IMR-90 (cell line): ENCODE measurements around the gene MBD3L4. TPM values are rescaled to one million over a fixed set of nuclear protein-coding genes. Genes with fewer than 3 reads are reported as not detected.

Source experiments
- ATAC-seq: fragments of 200-7000 bp; cut with Tn5 transposase; 2 replicates; pipeline ENCODE4 v1.9.1; 2020; ENCODE audit warnings: low read depth, mild to moderate bottlenecking, moderate library complexity
- BruUV-seq: library from RNA; stranded (reverse); fragments of 400-500 nt; replicated peaks from 2 replicates; lab custom pipeline; 2021; lab: Mats Ljungman, UMichigan
- CTCF ChIA-PET: fragments of 300-600 bp; formaldehyde crosslinking; extraction: SDS; loops from one replicate; lab custom pipeline; 2021; ENCODE audit warnings: antibody characterized with exemption; lab: Yijun Ruan, JAX
- POLR2A ChIA-PET: fragments of 300-600 bp; sonication (Branson Sonifier 250); formaldehyde crosslinking; loops from one replicate; lab custom pipeline; 2022; ENCODE audit warnings: antibody characterized with exemption; ENCODE audit not compliant: unreplicated experiment; lab: Charles Lee
- DNase-seq: peaks from one replicate; pipeline ENCODE4 v3.0.0; 2013
- H2AFZ ChIP-seq: replicated peaks from 2 replicates; pipeline ENCODE3; 2013; ENCODE audit warnings: low read length, mild to moderate bottlenecking; ENCODE audit not compliant: poor library complexity
- H2AK5ac ChIP-seq: 2 replicates; pipeline ENCODE4 v1.6.1; 2013; ENCODE audit warnings: low read depth, low read length, inconsistent platforms
- H2AK9ac ChIP-seq: replicated peaks from 2 replicates; pipeline ENCODE3; 2013; ENCODE audit warnings: mild to moderate bottlenecking, low read depth, low read length, moderate library complexity; ENCODE audit not compliant: poor library complexity
- H2BK120ac ChIP-seq: 2 replicates; pipeline ENCODE4 v1.6.1; 2013; ENCODE audit warnings: low read depth, low read length, inconsistent platforms
- H2BK15ac ChIP-seq: 3 replicates; pipeline ENCODE4 v1.6.1; 2013; ENCODE audit warnings: low read depth, low read length, inconsistent platforms
- H2BK20ac ChIP-seq: 2 replicates; pipeline ENCODE4 v1.6.1; 2013; ENCODE audit warnings: low read depth, mild to moderate bottlenecking, inconsistent platforms, low read length, moderate library complexity
- H2BK5ac ChIP-seq: 2 replicates; pipeline ENCODE4 v1.6.1; 2013; ENCODE audit warnings: mild to moderate bottlenecking, low read depth, low read length, inconsistent platforms; ENCODE audit not compliant: poor library complexity, severe bottlenecking
- H3K14ac ChIP-seq: replicated peaks from 2 replicates; pipeline ENCODE4 v1.6.1; 2013; ENCODE audit warnings: low read depth, low read length, inconsistent platforms
- H3K18ac ChIP-seq: 2 replicates; pipeline ENCODE4 v1.6.1; 2013; ENCODE audit warnings: low read depth, low read length, control low read depth
- H3K23ac ChIP-seq: 2 replicates; pipeline ENCODE4 v1.6.1; 2013; ENCODE audit warnings: low read depth, low read length, inconsistent platforms
- H3K27ac ChIP-seq: 2 replicates; pipeline ENCODE4 v1.5.1; 2013; ENCODE audit warnings: mild to moderate bottlenecking, control low read depth, low read length; ENCODE audit not compliant: insufficient read depth
- H3K27me3 ChIP-seq: 2 replicates; pipeline ENCODE4 v1.6.1; 2013; ENCODE audit warnings: low read length; ENCODE audit not compliant: control insufficient read depth, insufficient read depth
- H3K36me3 ChIP-seq: 2 replicates; pipeline ENCODE4 v1.6.1; 2013; ENCODE audit warnings: low read length, mixed read lengths; ENCODE audit not compliant: control insufficient read depth, insufficient read depth
- H3K4ac ChIP-seq: 2 replicates; pipeline ENCODE4 v1.6.1; 2013; ENCODE audit warnings: low read depth, low read length, inconsistent platforms
- H3K4me1 ChIP-seq: 2 replicates; pipeline ENCODE4 v1.6.1; 2013; ENCODE audit warnings: low read length, mixed read lengths; ENCODE audit not compliant: control insufficient read depth, insufficient read depth
- H3K4me2 ChIP-seq: 2 replicates; pipeline ENCODE4 v1.6.1; 2013; ENCODE audit warnings: low read depth, mild to moderate bottlenecking, control low read depth, low read length, moderate library complexity
- H3K4me3 ChIP-seq: 2 replicates; pipeline ENCODE4 v1.5.1; 2013; ENCODE audit warnings: low read depth, mild to moderate bottlenecking, control low read depth, low read length, moderate library complexity; ENCODE audit not compliant: insufficient read depth
- H3K56ac ChIP-seq: 2 replicates; pipeline ENCODE4 v1.6.1; 2013; ENCODE audit warnings: low read length, inconsistent platforms; ENCODE audit not compliant: insufficient read depth; ENCODE audit errors: extremely low read depth
- H3K79me1 ChIP-seq, 2 experiments: 2 replicates each; pipeline ENCODE4 v1.6.1; 2013; ENCODE audit warnings: low read length in 2 of 2, inconsistent platforms in 1 of 2, low read depth in 1 of 2
- H3K9ac ChIP-seq: 2 replicates; pipeline ENCODE4 v1.6.1; 2013; ENCODE audit warnings: low read depth, low read length, control low read depth
- H3K9me1 ChIP-seq: 2 replicates; pipeline ENCODE4 v1.6.1; 2013; ENCODE audit warnings: low read length, inconsistent platforms; ENCODE audit not compliant: insufficient read depth
- H3K9me3 ChIP-seq: 2 replicates; pipeline ENCODE4 v1.6.1; 2013; ENCODE audit warnings: low read length; ENCODE audit not compliant: control insufficient read depth, insufficient read depth
- H4K20me1 ChIP-seq: 2 replicates; pipeline ENCODE4 v1.6.1; 2013; ENCODE audit warnings: low read length, inconsistent platforms; ENCODE audit not compliant: insufficient read depth
- H4K5ac ChIP-seq: 2 replicates; pipeline ENCODE4 v1.6.1; 2013; ENCODE audit warnings: mild to moderate bottlenecking, low read depth, low read length, control low read depth
- H4K8ac ChIP-seq, 2 experiments: 2 replicates each; pipeline ENCODE4 v1.6.1; 2013; ENCODE audit warnings: low read depth in 2 of 2, low read length in 2 of 2, control low read depth in 1 of 2, inconsistent platforms in 1 of 2
- H4K91ac ChIP-seq: 2 replicates; pipeline ENCODE4 v1.6.1; 2013; ENCODE audit warnings: low read depth, low read length, inconsistent platforms; ENCODE audit not compliant: insufficient read depth
- BHLHE40 ChIP-seq: fragments of 150-350 bp; IDR thresholded peaks from 2 replicates; pipeline ENCODE4 v1.6.1; 2016; ENCODE audit warnings: mild to moderate bottlenecking, low read depth, low read length
- CEBPB ChIP-seq: IDR thresholded peaks from 2 replicates; pipeline ENCODE4 v1.6.1; 2012; ENCODE audit warnings: low read depth, low read length, improper control_type of control experiment
- CHD1 ChIP-seq: IDR thresholded peaks from 2 replicates; pipeline ENCODE4 v1.6.1; 2012; ENCODE audit warnings: low read depth, low read length, improper control_type of control experiment
- FOS ChIP-seq: fragments of 150-350 bp; IDR thresholded peaks from 2 replicates; pipeline ENCODE4 v1.6.1; 2016; ENCODE audit warnings: low read depth, low read length
- MAFK ChIP-seq: IDR thresholded peaks from 2 replicates; pipeline ENCODE4 v1.6.1; 2012; ENCODE audit warnings: low read depth, low read length, improper control_type of control experiment
- MAZ ChIP-seq: IDR thresholded peaks from 2 replicates; pipeline ENCODE4 v1.6.1; 2012; ENCODE audit warnings: low read depth, mild to moderate bottlenecking, low read length, improper control_type of control experiment, moderate library complexity, borderline replicate concordance
- MXI1 ChIP-seq: IDR thresholded peaks from 2 replicates; pipeline ENCODE4 v1.6.1; 2012; ENCODE audit warnings: low read depth, mild to moderate bottlenecking, low read length, moderate library complexity, borderline replicate concordance
- NFE2L2 ChIP-seq: fragments of 150-350 bp; IDR thresholded peaks from 2 replicates; pipeline ENCODE4 v1.6.1; 2016; ENCODE audit warnings: low read depth, mild to moderate bottlenecking, low read length
- POLR2A ChIP-seq: IDR thresholded peaks from 2 replicates; pipeline ENCODE4 v1.6.1; 2012; ENCODE audit warnings: mild to moderate bottlenecking, low read depth, low read length
- RAD21 ChIP-seq: IDR thresholded peaks from 2 replicates; pipeline ENCODE4 v1.6.1; 2012; ENCODE audit warnings: low read length, improper control_type of control experiment
- RCOR1 ChIP-seq: IDR thresholded peaks from 2 replicates; pipeline ENCODE4 v1.6.1; 2012; ENCODE audit warnings: mild to moderate bottlenecking, low read length, improper control_type of control experiment; ENCODE audit not compliant: insufficient replicate concordance
- RFX5 ChIP-seq: IDR thresholded peaks from 2 replicates; pipeline ENCODE4 v1.8.0; 2012; ENCODE audit warnings: low read depth, mild to moderate bottlenecking, low read length, moderate library complexity
- SMC3 ChIP-seq: fragments of 150-350 bp; IDR thresholded peaks from 2 replicates; pipeline ENCODE4 v1.6.1; 2016; ENCODE audit warnings: low read depth, mild to moderate bottlenecking, antibody characterized with exemption, low read length, moderate library complexity
- WGBS, 2 experiments: methylation state at CpG; one replicate each; pipeline versions ENCODE4 v1.1.5 to v1.1.7; 2013; ENCODE audit warnings: missing lambda C conversion rate in 2 of 2; ENCODE audit not compliant: insufficient read length in 1 of 2; ENCODE audit errors: extremely low coverage in 2 of 2; 5-methylcytosine and 5-hydroxymethylcytosine counted together
- dilution Hi-C: fragments of 300-500 bp; cut with HindIII; formaldehyde crosslinking; loops from one replicate; pipeline ENCODE4 v1.14.3; 2018; ENCODE audit warnings: low sequenced_read_pairs; ENCODE audit not compliant: unreplicated experiment
- in situ Hi-C: fragments of 300-500 bp; cut with MboI; formaldehyde crosslinking; loops from 3 replicates; pipeline ENCODE4 v1.14.3; 2019; ENCODE audit warnings: low sequenced_read_pairs, inconsistent platforms, mixed read lengths
- intact Hi-C: fragments of 100-400 bp; cut with micrococcal nuclease; formaldehyde crosslinking; loops from 2 replicates; pipeline ENCODE4 v1.10.0; 2022
- polyA plus RNA-seq, 3 experiments: library from polyadenylated mRNA; depleted of rRNA; stranded (reverse); fragments of >200 nt; gene quantifications; 2 replicates each; pipeline ENCODE4 v1.2.3, GENCODE V29; 2012; ENCODE audit warnings: low replicate concordance in 1 of 3
- total RNA-seq: library from RNA; depleted of rRNA; stranded (reverse); fragments of >200 nt; gene quantifications from 2 replicates; pipeline ENCODE4 v1.2.3, GENCODE V29; 2012
- TF ChIP-seq, protein P1 (sequence below): fragments of 150-350 bp; IDR thresholded peaks from 2 replicates; pipeline ENCODE4 v1.6.1; 2017; ENCODE audit warnings: mild to moderate bottlenecking, antibody characterized with exemption, low read length, low read depth
- TF ChIP-seq, protein P2 (sequence below): conservative IDR thresholded peaks from 2 replicates; pipeline ENCODE4 v1.5.1; 2012; ENCODE audit warnings: mild to moderate bottlenecking, low read depth, low read length, improper control_type of control experiment
- TF ChIP-seq, protein P3 (sequence below): fragments of 150-350 bp; IDR thresholded peaks from 2 replicates; pipeline ENCODE4 v1.6.1; 2016; ENCODE audit warnings: low read depth, mild to moderate bottlenecking, low read length, moderate library complexity, borderline replicate concordance

Gene MBD3L4
- total and polyA plus RNA-seq, 2 of the 4 experiments (the other 2 are of a cell fraction), result not detected

DNA sequence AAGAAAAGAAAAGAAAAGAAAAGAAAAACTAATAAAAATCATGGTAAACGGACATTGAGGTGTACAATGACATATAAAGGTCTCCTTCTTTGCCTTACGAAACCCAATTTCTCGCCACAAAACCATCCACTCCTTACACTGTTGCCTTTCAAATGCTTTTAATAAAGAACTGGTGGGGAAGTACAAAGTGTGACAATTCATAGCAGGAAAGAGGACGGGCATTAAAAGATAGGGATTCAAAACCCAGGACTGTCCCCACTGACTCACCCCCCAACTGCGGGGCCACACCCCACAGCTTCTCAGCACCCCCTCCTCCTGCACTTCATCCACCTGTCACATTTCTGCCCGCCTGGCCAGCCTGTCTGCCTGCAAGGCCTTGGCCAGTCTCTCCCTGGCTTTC, 21.2 kb downstream of the MBD3L4 start:
- Histone ChIP-seq H3K4me1 (no peaks in the 10 kb centered on the region), H2BK15ac (no peak overlapping the region), H3K9ac (no peak overlapping the region), H3K18ac (no peak overlapping the region), H4K8ac (no peak overlapping the region), H3K4ac (no peak overlapping the region), H3K4me2 (no peak overlapping the region), H4K20me1 (no peaks in the 10 kb centered on the region), H3K27me3 (no peaks in the 10 kb centered on the region), H2AK9ac (no peak overlapping the region), H3K56ac (no peak overlapping the region), H3K4me3 (no peak overlapping the region), H3K79me1 (no peaks in the 10 kb centered on the region), H3K9me1 (no peaks in the 10 kb centered on the region), H3K14ac (no peak overlapping the region), H3K23ac (no peak overlapping the region), H2BK20ac (no peak overlapping the region), H3K36me3 (no peaks in the 10 kb centered on the region), H2AK5ac (no peak overlapping the region), H3K9me3 (peaks cover 8% of the 10 kb centered on the region; the same call in 1 of the 2 replicates), H4K91ac (no peak overlapping the region), H4K5ac (no peak overlapping the region), H2AFZ (no peak overlapping the region), H3K27ac (no peak overlapping the region), H2BK120ac (no peak overlapping the region), H2BK5ac (no peak overlapping the region)
- ATAC-seq (no peak), DNase-seq (no peak)
- TF ChIP-seq, protein P1, sequence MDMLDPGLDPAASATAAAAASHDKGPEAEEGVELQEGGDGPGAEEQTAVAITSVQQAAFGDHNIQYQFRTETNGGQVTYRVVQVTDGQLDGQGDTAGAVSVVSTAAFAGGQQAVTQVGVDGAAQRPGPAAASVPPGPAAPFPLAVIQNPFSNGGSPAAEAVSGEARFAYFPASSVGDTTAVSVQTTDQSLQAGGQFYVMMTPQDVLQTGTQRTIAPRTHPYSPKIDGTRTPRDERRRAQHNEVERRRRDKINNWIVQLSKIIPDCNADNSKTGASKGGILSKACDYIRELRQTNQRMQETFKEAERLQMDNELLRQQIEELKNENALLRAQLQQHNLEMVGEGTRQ, result no peak
- TF ChIP-seq CHD1 (no peak), MAFK (no peak), POLR2A (no peak), MAZ (no peak), RCOR1 (no peak), BHLHE40 (no peak), NFE2L2 (no peak), CEBPB (no peak), RFX5 (no peak), MXI1 (no peak), RAD21 (no peak), FOS (no peak), SMC3 (no peak)
- TF ChIP-seq, protein P2, sequence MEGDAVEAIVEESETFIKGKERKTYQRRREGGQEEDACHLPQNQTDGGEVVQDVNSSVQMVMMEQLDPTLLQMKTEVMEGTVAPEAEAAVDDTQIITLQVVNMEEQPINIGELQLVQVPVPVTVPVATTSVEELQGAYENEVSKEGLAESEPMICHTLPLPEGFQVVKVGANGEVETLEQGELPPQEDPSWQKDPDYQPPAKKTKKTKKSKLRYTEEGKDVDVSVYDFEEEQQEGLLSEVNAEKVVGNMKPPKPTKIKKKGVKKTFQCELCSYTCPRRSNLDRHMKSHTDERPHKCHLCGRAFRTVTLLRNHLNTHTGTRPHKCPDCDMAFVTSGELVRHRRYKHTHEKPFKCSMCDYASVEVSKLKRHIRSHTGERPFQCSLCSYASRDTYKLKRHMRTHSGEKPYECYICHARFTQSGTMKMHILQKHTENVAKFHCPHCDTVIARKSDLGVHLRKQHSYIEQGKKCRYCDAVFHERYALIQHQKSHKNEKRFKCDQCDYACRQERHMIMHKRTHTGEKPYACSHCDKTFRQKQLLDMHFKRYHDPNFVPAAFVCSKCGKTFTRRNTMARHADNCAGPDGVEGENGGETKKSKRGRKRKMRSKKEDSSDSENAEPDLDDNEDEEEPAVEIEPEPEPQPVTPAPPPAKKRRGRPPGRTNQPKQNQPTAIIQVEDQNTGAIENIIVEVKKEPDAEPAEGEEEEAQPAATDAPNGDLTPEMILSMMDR, result no peak
- TF ChIP-seq, protein P3, sequence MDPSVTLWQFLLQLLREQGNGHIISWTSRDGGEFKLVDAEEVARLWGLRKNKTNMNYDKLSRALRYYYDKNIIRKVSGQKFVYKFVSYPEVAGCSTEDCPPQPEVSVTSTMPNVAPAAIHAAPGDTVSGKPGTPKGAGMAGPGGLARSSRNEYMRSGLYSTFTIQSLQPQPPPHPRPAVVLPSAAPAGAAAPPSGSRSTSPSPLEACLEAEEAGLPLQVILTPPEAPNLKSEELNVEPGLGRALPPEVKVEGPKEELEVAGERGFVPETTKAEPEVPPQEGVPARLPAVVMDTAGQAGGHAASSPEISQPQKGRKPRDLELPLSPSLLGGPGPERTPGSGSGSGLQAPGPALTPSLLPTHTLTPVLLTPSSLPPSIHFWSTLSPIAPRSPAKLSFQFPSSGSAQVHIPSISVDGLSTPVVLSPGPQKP, result no peak
- no TSS peak for BruUV-seq
- dilution Hi-C loops (no loop called here), intact Hi-C loops (no loop called here), in situ Hi-C loops (no loop called here)
- no CpG with 5 or more reads among the region's 6 CpGs for WGBS, 2 experiments
- CTCF ChIA-PET, result no interaction called here
- POLR2A ChIA-PET, result no interaction called here
